Aorta (tissue), 5 donors: ENCODE data around the gene ETV5. TPM values are rescaled to one million over a fixed set of nuclear protein-coding genes. Genes with fewer than 3 reads are reported as not detected.

ENCODE experiments used
- ATAC-seq: fragments of 200-7000 bp; cut with Tn5 transposase; one replicate; pipeline ENCODE4 v1.9.1; 2022; ENCODE audit warnings: moderate library complexity; ENCODE audit not compliant: low FRiP score
- DNase-seq, 2 donors: peaks; one replicate each; pipeline ENCODE4 v3.0.0-alpha.2; 2020
- H3K27ac ChIP-seq, 2 donors: one replicate each; pipeline ENCODE4 v1.5.1; 2013; ENCODE audit warnings: low read length in 2 of 2, mild to moderate bottlenecking in 2 of 2, moderate library complexity in 2 of 2, control low read depth in 1 of 2, inconsistent platforms in 1 of 2, low read depth in 1 of 2
- H3K27me3 ChIP-seq, 2 donors: one replicate each; pipeline ENCODE4 v1.6.1; 2013; ENCODE audit warnings: control low read depth in 1 of 2, low read length in 1 of 2, mild to moderate bottlenecking in 1 of 2, moderate library complexity in 1 of 2; ENCODE audit not compliant: insufficient read depth in 2 of 2, control insufficient read depth in 1 of 2
- H3K36me3 ChIP-seq, 2 donors: one replicate each; pipeline ENCODE4 v1.6.1; 2013; ENCODE audit warnings: control low read depth in 1 of 2, low read length in 1 of 2, mild to moderate bottlenecking in 1 of 2; ENCODE audit not compliant: insufficient read depth in 2 of 2, control insufficient read depth in 1 of 2
- H3K4me1 ChIP-seq, 2 donors: one replicate each; pipeline ENCODE4 v1.6.1; 2013; ENCODE audit warnings: low read length in 2 of 2, control low read depth in 1 of 2, mild to moderate bottlenecking in 1 of 2, moderate library complexity in 1 of 2; ENCODE audit not compliant: insufficient read depth in 2 of 2, control insufficient read depth in 1 of 2
- H3K4me3 ChIP-seq, 2 donors: one replicate each; pipeline ENCODE4 v1.5.1; 2013; ENCODE audit warnings: low read length in 2 of 2, control low read depth in 1 of 2, mild to moderate bottlenecking in 1 of 2
- H3K9me3 ChIP-seq: one replicate; pipeline ENCODE4 v1.6.1; 2013; ENCODE audit warnings: mild to moderate bottlenecking, low read length; ENCODE audit not compliant: control insufficient read depth
- WGBS, 2 donors: extraction: QIAGEN DNeasy Blood & Tissue Kit; methylation state at CpG; one replicate each; pipeline ENCODE4 v1.1.7; 2013; 5-methylcytosine and 5-hydroxymethylcytosine counted together
- intact Hi-C, 2 donors: fragments of 100-400 bp; cut with DNase I; formaldehyde crosslinking; loops; one replicate each; pipeline versions ENCODE4 v1.14.2 to v1.15.0; 2022
- polyA plus RNA-seq, 2 donors: library from polyadenylated mRNA; stranded (reverse); fragments of 200-250 nt; gene quantifications; one replicate each; pipeline ENCODE4 v1.2.3, GENCODE V29; 2013
- total RNA-seq, 2 donors: library from RNA; stranded (reverse); fragmentation: NEBNext Ultra II Directional; extraction: Animal tissue kit (Norgen Biotek cat#: 25700); gene quantifications; one replicate each; pipeline ENCODE4 v1.2.1, GENCODE V29; 2021
- donor health status: healthy with polysubstance abuse.
- donor health status: Bipolar disorder and iron deficiency.
- donor health status: DM: no; HTN: no; CAD: no.
- donor health status: DM: no; HTN: no; CAD: no.
- donor health status: DM: yes; HTN: yes; CAD: no.

The ETV5 gene
- total and polyA plus RNA-seq, 4 donors, result 7.6 to 34.0 (median 17.1) TPM

DNA sequence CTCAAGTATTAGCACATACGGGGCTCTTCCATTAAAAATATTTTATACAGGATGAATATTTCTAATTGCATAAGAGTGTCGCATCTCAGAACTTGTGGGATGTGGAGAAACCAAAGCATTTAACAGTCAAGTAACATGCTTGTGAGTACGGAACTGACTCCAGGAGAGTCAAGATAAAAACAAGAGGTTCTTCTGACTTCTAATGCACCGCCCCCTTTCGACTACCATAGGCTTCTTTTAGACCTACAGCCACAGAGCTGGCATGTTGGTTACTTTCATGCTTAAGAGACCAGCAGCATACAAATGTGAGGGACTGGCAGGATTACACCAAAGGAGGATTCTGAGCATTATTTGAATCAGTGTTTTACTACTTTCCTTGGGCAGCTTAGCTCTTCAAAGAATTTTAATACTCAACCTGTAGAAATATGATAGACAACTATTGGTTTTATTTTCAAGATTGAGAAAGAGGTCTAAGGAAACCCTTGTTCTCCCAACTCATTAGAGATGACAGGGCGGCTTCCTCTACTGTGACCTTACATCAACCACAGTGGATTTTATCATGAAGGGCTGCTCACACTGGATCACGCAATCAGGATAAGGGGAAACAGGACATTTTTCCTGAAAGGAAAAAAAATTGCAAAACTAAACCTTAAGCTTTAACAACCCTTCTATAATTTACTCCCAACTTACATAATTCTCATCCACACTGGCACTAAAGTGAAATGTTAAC, 14.0 kb downstream of the ETV5 start:
- no peak overlapping the region for H3K27ac ChIP-seq
- H3K36me3 ChIP-seq, result no peaks in the 10 kb centered on the region
- no peak for DNase-seq
- H3K4me3 ChIP-seq, result no peak overlapping the region
- H3K9me3 ChIP-seq, result no peaks in the 10 kb centered on the region
- intact Hi-C loops, result no loop called here
- no peak for ATAC-seq
- 96 to 97% methylated on average over 7 of the region's 7 CpGs for WGBS, 2 donors
- no peaks in the 10 kb centered on the region for H3K4me1 ChIP-seq
- no peaks in the 10 kb centered on the region for H3K27me3 ChIP-seq

DNA sequence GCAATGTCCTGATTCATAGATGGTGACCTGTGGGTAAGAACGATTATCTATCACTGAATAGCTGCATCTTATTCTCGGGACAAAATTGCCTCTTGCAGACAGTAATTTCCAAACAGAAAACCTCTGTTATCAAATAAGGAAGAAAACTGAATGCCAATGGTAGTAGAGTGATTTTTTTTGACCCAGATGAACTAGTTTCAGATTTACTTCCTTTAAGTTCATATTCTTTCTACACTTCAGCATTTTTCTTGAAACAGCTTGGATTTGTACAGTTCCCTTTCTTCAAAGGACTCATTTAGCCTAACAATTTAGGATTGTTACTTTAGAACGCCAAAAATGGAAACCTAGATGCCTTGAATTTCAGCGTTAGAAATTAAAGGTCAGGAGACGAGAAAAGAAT, 14.6 kb downstream of the ETV5 start:
- Histone ChIP-seq H3K36me3 (no peaks in the 10 kb centered on the region), H3K4me3 (no peak overlapping the region), H3K9me3 (no peaks in the 10 kb centered on the region), H3K27me3 (no peaks in the 10 kb centered on the region), H3K27ac (no peak overlapping the region), H3K4me1 (no peaks in the 10 kb centered on the region)
- DNase-seq (no peak), ATAC-seq (no peak)
- intact Hi-C loops, result no loop called here
- 94 to 96% methylated on average over 5 of the region's 5 CpGs for WGBS, 2 donors

DNA sequence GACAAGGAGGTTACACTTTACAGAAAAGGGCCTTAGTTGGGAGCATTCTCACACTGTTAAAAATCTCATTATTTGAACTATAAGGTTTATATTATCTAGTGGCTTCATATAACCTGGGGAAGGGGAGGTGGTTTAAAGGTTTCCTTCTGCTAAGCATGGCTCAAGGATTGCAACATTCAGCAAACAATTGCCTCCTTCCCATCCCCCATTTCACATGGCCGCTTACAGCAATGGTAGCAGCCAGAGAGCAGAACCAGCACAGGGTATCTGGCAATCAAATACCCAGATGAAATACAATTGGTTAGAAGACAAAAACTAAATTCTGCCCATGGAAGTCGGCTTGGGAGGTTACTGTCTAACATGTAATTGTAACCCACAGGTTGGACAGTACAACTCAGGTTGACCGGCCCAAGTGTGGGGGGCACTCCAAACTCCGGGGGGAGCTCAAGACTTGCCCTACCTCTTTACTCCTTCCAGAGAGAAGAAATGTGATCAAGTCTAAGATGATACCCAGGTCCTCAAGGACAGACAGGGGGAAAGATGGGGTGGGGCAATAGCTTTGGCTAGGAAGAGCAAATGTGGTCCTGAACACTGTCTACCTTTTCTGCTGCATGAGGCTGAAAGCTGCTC, 15.5 kb downstream of the ETV5 start:
- DNase-seq (no peak), ATAC-seq (no peak)
- Histone ChIP-seq H3K36me3 (peaks cover 0 to under 1% of the 10 kb centered on the region in 2 donors), H3K9me3 (no peaks in the 10 kb centered on the region), H3K27ac (no peak overlapping the region), H3K4me1 (no peaks in the 10 kb centered on the region), H3K4me3 (no peak overlapping the region), H3K27me3 (no peaks in the 10 kb centered on the region)
- intact Hi-C loops, result no loop called here
- WGBS, 2 donors, result 96 to 98% methylated on average over 4 of the region's 4 CpGs

DNA sequence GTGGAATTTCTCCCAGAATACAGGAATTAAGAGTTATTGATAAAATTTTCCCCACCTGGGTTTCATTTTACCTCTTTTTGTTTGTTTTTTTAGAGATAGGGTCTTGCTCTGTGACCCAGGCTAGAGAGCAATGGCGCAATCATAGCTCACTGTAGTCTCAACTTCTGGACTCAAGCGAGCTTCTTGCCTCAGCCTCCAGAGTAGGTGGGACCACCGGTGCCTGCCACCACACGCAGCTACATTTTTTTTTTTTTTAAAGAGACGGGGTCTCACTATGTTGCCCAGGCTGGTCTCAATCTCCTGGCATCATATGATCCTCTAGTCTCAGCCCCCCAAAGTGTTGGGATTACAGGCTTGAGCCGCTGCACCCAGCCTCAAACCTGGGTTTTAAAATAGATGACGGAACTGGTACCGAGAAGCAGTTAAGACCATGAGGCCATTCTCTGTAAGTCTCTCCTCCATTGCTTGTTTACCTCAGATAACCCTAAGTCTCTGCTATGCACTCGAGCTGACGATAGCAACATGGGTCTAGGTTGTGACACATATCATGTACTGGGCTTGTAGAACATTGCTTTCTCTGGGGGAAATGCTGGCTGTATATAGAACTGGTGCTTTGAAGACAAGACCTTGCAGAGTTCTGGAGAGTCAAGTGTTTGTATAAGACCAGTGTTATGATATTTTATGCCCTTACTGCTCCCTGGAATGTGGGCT, 16.4 kb downstream of the ETV5 start:
- Histone ChIP-seq H3K4me3 (no peak overlapping the region), H3K27me3 (no peaks in the 10 kb centered on the region), H3K36me3 (peaks cover 0 to 5% of the 10 kb centered on the region in 2 donors), H3K4me1 (no peaks in the 10 kb centered on the region), H3K27ac (no peak overlapping the region), H3K9me3 (no peaks in the 10 kb centered on the region)
- ATAC-seq (no peak), DNase-seq (no peak)
- WGBS, 2 donors, result 80 to 89% methylated on average over 10 of the region's 10 CpGs
- intact Hi-C loops, result no loop called here

DNA sequence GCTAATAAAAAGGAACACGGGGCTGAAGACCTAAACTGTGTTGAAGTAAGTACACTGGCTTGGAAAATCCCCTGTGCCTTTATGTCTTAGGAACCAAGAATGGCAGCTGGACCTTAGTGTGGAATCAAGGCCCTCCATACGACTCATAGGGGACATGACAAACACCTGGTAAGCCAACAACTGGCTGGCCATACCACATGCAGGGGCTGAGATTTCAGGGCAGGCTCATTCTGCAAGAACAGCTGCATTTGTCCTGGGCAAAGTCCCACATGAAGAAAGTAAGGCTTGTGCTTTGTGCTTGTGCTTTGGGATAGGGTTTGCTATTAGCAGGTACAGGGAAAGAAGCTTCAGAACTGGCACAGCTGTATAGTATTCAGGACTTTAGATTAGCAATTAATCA, 18.0 kb downstream of the ETV5 start:
- intact Hi-C loops, result no loop called here
- H3K4me3 ChIP-seq, result no peak overlapping the region
- DNase-seq (no peak), ATAC-seq (no peak)
- no peaks in the 10 kb centered on the region for H3K9me3 ChIP-seq
- H3K27me3 ChIP-seq, result no peaks in the 10 kb centered on the region
- no peak overlapping the region for H3K27ac ChIP-seq
- 91 to 92% methylated on average over 2 of the region's 2 CpGs for WGBS, 2 donors
- H3K4me1 ChIP-seq, result no peaks in the 10 kb centered on the region
- H3K36me3 ChIP-seq, result peaks cover 0 to 5% of the 10 kb centered on the region in 2 donors

DNA sequence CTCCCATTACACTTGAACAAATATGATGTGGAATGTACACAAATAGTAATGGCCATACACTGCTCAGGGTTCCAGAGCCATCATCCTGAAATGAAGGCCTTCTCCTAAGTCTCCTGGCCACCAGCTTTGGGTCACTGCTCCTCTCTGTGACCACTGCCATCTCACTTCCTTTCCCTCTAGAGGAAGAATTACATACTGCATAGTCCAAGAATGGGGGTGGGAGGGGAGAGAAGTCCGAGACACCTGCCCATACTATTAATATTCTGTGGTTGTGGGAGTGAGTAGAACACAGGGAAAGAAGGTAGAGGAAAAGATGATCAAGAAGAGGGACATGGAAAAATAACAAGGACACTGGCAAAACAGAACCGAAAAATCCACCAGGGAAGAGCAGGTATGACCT, 20.6 kb downstream of the ETV5 start:
- intact Hi-C loops, result no loop called here
- 95 to 96% methylated on average over 2 of the region's 2 CpGs for WGBS, 2 donors

DNA sequence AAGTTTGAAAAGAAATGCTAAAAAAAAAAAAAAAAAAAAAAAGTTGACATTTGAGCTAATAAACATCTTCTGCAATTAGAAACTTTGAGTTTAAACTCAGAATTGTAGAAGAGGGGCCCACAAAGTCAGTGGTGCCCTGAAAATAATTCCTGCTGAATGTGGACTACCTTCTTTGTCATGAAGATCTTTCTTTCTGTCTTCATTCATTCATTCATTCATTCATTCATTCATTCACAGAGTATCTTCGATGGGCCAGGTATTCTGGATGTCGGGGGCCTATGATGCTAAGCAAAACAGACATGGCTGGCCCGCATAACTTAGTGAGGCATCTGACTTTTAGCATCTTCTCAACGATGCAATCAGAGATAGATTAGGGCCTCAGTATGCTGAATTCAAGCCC, 24.6 kb downstream of the ETV5 start:
- no peaks in the 10 kb centered on the region for H3K27me3 ChIP-seq
- H3K36me3 ChIP-seq, result peaks cover 0 to 5% of the 10 kb centered on the region in 2 donors
- H3K27ac ChIP-seq, result no peak overlapping the region
- WGBS, 2 donors, result 91 to 93% methylated on average over 4 of the region's 4 CpGs
- ATAC-seq (no peak), DNase-seq (no peak)
- H3K4me1 ChIP-seq, result peaks cover 6 to 8% of the 10 kb centered on the region in 2 donors
- no peak overlapping the region for H3K4me3 ChIP-seq
- no peaks in the 10 kb centered on the region for H3K9me3 ChIP-seq
- intact Hi-C loops, result no loop called here

More for the DNA sequence above, 20.6 kb downstream of the ETV5 start:
- ATAC-seq (no peak), DNase-seq (no peak)
- peaks cover 0 to 5% of the 10 kb centered on the region in 2 donors for H3K36me3 ChIP-seq
- no peaks in the 10 kb centered on the region for H3K27me3 ChIP-seq
- no peak overlapping the region for H3K27ac ChIP-seq
- H3K4me3 ChIP-seq, result no peak overlapping the region
- no peaks in the 10 kb centered on the region for H3K4me1 ChIP-seq
- no peaks in the 10 kb centered on the region for H3K9me3 ChIP-seq

DNA sequence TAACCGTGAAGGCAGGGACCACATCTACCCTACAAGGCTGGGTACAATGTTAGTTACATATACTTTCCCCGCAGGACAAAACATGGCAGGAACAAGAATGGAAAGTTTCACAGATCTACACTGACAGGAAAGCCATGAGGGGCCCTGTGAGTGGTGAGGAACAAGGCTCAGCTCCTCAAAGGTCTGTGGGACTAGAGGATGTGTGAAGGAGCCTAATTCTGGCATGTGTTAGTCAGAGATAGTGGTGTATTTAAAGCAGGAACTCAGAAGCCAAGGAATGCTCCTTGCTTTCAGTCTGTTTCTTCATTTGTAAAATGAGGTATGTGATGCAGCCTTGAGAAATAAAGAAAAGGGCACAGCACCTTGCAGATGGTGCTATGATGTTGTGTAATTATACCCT, 25.1 kb downstream of the ETV5 start:
- H3K4me1 ChIP-seq, result peaks cover 7 to 8% of the 10 kb centered on the region in 2 donors
- H3K4me3 ChIP-seq, result no peak overlapping the region
- peaks cover 0 to 5% of the 10 kb centered on the region in 2 donors for H3K36me3 ChIP-seq
- intact Hi-C loops, result no loop called here
- no peaks in the 10 kb centered on the region for H3K27me3 ChIP-seq
- 58 to 75% methylated on average over 2 of the region's 2 CpGs for WGBS, 2 donors
- ATAC-seq (no peak), DNase-seq (no peak)
- H3K27ac ChIP-seq, result peak overlapping the region in 1 of 2 donors; percentile 61
- H3K9me3 ChIP-seq, result no peaks in the 10 kb centered on the region
